GM18861 (cell line): ENCODE data around the gene RHEBL1.

Experiments used
- ATAC-seq: cut with Tn5 transposase; IDR thresholded peaks from one replicate; pipeline ENCODE4 v1.9.1; 2021; ENCODE audit not compliant: unreplicated experiment

The RHEBL1 gene

GRCh38 chr12:49055092-49055491 lies 14.7 kb downstream of the RHEBL1 start:
- ATAC-seq = no peak

- ATAC-seq = no peak
These were observed 15.3 kb downstream of the RHEBL1 start for GRCh38 chr12:49054524-49054923.

- no peak for ATAC-seq
These were observed 15.7 kb downstream of the RHEBL1 start for GRCh38 chr12:49054096-49054495.

- no peak for ATAC-seq
These were observed 17.1 kb downstream of the RHEBL1 start for GRCh38 chr12:49052451-49053208.

GRCh38 chr12:49051777-49052438 lies 17.9 kb downstream of the RHEBL1 start:
- ATAC-seq = no peak

- ATAC-seq = no peak
These were observed 18.4 kb downstream of the RHEBL1 start for GRCh38 chr12:49051373-49051764.

GRCh38 chr12:49050507-49051372 lies 19.0 kb downstream of the RHEBL1 start:
- ATAC-seq = no peak

GRCh38 chr12:49049566-49050224 lies 20.1 kb downstream of the RHEBL1 start:
- no peak for ATAC-seq

GRCh38 chr12:49048953-49049352 lies 20.8 kb downstream of the RHEBL1 start:
- ATAC-seq = no peak

GRCh38 chr12:49046129-49046895 lies 23.5 kb downstream of the RHEBL1 start:
- no peak for ATAC-seq

GRCh38 chr12:49044660-49045059 lies 25.1 kb downstream of the RHEBL1 start:
- no peak for ATAC-seq

- ATAC-seq = no peak
These were observed 25.9 kb downstream of the RHEBL1 start for GRCh38 chr12:49043856-49044258.

- no peak for ATAC-seq
These were observed 26.5 kb downstream of the RHEBL1 start for GRCh38 chr12:49043241-49043640.

GRCh38 chr12:49041881-49042484 lies 27.8 kb downstream of the RHEBL1 start:
- no peak for ATAC-seq

- ATAC-seq = no peak
These were observed 28.5 kb downstream of the RHEBL1 start for GRCh38 chr12:49041036-49041880.

GRCh38 chr12:49040364-49040855 lies 29.4 kb downstream of the RHEBL1 start:
- ATAC-seq = no peak

GRCh38 chr12:49039421-49040363 lies 30.1 kb downstream of the RHEBL1 start:
- no peak for ATAC-seq
